Right renal pelvis (tissue), 4 donors: ENCODE measurements around the gene FAM13A. TPM values are rescaled to one million over a fixed set of nuclear protein-coding genes. Genes with fewer than 3 reads are reported as not detected.
"Not testable (repeated sequence)": the region's sequence is repeated elsewhere in the genome, so short reads cannot be mapped to it uniquely, and the experiment has no call there.

Experiments used
- DNase-seq, 4 donors: peaks; one replicate each; pipeline ENCODE4 v3.0.0-alpha.2; 2013; ENCODE audit warnings: low read depth in 4 of 4, low spot score in 3 of 4, missing footprints in 1 of 4
- polyA plus RNA-seq, 4 donors: library from polyadenylated mRNA; unstranded; fragments of 120-200 nt; gene quantifications; one replicate each; pipeline ENCODE4 v1.2.1, GENCODE V29; 2013; ENCODE audit not compliant: insufficient read length in 4 of 4

Gene FAM13A
- polyA plus RNA-seq, 4 donors: 30.8 to 34.0 (median 33.6) TPM

- DNase-seq: no peak
Observed at GRCh38 chr4:88908521-88908920, 148.5 kb downstream of the FAM13A start.

DNA sequence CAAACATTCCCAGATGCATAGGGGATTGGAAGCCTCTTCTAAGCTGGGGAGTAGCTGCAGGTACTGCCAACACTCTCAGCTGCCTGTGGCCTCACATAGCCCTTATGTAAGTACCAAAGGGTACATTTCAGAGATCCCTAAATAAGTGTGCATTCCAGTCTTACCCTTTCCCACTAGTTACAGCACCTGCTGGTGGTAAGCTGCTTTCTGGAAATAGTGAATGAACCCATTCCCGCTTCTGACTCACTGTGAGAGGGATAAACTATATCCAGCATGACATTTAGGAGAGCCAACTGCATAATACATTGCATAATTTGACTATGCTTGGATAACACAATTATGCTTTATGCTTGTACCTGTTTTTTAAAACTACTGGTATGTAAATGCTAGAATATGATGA lies 149.0 kb downstream of the FAM13A start:
- no peak for DNase-seq

DNA sequence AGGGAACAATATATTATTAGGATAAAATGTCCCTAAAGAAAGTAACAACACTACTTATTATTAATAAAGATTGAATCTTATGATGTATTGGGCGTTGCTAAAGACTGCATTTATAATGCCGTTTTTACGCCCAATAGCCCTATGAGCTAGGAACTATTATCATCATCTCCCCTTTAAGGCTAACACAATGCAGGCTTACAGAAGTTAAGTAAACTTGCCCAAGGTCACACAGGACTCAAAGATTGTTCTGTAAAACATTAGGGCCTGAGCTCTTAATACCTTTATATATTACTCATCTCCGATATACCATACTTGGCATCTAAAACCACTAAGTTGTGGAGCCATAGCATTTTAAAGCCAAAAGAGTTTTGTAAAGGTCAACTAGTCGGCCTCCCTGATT lies 149.5 kb downstream of the FAM13A start:
- no peak for DNase-seq

GRCh38 chr4:88904240-88904639 lies 152.7 kb downstream of the FAM13A start:
- not testable (repeated sequence) for DNase-seq

DNA sequence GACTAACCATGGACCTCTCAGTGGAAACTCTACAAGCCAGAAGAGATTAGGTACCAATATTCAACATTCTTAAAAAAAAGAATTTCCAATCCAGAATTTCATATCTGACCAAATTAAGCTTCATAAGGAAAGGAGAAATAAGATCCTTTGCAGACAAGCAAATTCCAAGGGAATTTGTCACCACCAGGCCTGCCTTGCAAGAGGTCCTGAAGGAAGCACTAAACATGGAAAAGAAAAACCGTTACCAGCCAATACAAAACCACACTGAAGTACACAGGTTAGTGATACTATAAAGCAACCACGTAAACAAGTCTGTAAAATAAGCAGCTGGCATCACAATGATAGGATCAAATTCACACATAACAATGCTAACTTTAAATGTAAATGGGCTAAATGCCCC lies 156.6 kb downstream of the FAM13A start:
- DNase-seq: no peak

GRCh38 chr4:88897752-88898151 lies 159.2 kb downstream of the FAM13A start:
- no peak for DNase-seq

GRCh38 chr4:88897180-88897579 lies 159.8 kb downstream of the FAM13A start:
- DNase-seq: no peak

DNA sequence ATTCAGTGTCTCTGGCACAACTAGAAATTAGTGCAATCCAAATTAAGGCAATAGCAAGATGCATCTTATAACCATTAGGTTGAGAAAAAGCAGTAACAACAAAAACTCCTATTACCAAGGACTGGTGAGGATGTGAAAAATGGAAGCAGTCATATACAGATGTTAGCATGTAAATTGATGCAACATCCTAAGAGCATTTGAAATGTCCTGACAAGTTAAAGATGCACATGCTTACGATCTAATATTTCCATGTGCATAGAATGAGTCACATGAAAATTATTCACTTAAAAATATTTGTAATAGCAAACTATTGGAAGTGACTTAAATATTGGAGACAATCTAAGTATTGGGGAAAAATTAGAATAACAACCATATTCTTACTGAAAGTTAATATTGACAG lies 163.0 kb downstream of the FAM13A start:
- DNase-seq: no peak

- no peak for DNase-seq
Observed at GRCh38 chr4:88892646-88893045, 164.3 kb downstream of the FAM13A start.

DNA sequence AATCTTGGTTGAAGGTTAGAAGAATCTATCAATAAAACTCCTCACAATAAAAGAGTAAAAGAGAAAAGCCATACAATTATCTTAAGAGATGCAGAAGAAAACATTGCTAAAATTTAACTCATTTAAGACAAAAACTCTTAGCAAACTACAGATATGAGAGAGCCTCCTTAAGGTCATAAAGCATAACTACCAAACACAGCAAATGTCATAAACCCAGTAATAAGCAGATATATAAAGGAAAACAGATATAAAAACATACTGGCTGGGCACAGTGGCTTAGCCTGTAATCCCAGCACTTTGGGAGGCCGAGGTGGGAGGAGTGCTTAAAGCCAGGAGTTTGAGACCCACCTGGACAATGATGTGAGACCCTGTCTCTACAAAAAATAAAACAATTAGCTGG lies 165.3 kb downstream of the FAM13A start:
- no peak for DNase-seq

- not testable (repeated sequence) for DNase-seq
Observed at GRCh38 chr4:88887409-88887808, 169.6 kb downstream of the FAM13A start.

DNA sequence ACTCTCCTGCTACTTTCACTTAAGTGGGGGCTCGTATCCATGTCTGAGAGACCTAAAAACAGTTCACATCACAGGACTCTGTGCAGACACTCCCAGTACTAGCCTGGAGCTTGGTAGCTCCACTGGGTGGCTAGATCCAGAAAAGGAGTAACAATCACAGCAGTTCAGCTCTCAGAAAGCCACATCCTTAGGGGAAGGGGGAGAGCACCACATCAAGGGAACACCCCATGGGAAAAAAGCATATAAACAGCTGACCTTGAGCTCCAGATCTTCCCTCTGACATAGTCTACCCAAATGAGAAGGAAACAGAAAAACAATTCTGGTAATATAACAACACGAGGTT lies 175.8 kb downstream of the FAM13A start:
- no peak for DNase-seq

- DNase-seq: no peak
Observed at GRCh38 chr4:88880501-88881226, 176.3 kb downstream of the FAM13A start.

DNA sequence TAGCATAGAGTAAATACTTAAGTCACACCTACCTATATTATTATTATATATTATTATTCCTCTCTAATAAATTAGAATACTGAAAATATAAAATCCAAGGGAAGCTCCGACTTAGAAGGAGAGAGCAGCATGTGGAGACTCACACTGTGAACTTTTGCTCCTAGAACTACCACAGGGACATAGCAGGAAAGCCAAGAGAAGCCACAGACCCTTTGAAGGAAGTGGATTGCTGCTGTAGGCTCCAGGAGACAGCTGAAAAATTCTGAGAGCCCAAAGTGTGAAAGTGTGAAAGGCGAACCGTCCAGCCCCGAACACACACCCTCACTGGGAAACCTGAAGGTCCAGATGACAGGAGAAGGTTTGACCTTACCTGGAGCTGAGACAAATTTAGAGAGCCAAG lies 177.0 kb downstream of the FAM13A start:
- DNase-seq: no peak

- no peak for DNase-seq
Observed at GRCh38 chr4:88878642-88879041, 178.3 kb downstream of the FAM13A start.

DNA sequence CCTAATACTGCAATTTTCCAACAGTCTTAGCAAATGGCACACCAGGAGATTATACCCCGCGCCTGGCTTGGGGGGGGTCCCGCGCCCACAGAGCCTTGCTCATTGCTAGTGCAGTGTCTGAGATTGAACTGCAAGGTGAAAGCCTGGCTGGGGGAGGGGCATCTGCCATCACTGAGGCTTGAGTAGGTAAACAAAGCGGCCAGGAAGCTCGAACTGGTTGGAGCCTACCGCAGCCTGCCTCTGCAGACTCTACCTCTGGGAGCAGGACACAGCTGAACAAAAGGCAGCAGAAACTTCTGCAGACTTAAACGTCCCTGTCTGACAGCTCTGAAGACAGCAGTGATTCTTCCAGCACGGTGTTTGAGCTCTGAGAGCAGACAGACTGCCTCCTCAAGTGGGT lies 186.6 kb downstream of the FAM13A start:
- no peak for DNase-seq

GRCh38 chr4:88868510-88868909 lies 188.5 kb downstream of the FAM13A start:
- DNase-seq: no peak

DNA sequence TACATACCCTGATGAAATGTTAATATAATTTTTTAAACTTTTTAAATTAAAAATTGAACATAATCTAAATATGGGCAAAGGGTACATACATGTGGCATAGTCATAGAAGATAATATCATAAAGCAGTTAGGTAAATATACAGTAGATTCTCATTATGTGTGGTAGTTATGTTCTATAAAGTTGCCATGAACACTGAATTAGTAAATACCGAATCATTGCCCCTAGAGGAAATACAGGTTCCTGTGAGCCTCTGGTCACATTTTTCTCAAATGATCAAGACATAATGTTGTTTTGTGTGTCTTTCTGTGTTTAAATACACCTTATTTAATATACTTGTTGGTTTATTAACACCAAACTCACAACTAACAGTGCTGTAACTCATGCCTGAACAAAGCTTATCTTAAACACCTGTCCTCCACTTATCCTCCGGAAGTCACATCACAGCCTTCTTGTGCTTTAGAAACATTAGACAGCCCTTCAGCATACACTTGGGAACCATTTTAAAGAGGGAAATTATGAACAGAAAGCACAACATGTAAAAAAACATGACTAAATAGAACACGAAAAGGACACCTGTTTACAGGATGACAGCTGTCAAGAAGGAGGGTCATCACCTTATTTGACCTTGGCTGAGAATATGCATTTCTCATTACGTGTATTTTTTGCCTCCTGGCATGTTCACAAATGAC lies 190.0 kb downstream of the FAM13A start:
- no peak for DNase-seq

DNA sequence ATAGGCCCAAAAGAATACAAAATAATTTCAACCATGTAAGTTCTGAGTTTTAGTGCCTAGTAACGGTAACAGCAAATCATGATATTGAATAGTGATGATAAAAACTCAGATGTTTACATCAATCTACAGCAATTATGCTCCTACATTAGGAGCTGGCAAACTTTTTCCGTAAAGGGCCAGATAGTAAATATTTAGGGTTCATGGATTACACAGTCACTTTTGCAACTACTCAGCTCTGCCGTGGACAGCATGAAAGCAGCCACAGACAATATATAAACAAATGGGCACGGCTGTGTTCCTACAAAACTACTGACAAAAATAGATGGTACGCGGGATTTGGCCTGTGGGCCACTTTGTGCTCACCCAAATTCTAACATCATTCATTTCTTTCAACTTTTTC lies 191.5 kb downstream of the FAM13A start:
- DNase-seq: no peak

DNA sequence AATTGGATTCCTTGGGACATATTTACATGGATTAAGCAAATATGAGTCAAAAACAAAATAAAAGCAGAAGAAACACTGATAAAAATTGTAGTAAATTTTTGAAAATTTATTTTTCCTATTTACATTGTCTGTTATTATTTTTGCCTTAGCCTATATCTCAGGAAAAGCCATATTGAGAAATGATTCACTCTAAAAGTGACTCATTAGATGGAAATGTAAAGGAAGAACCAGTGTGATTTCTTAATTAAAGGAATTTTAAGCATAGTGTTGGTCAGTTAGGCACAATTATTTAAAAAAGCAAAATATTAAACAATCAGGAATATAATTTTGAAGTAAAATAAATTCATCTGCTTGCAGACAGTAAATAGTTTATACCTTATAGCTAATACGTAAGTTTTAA lies 191.9 kb downstream of the FAM13A start:
- DNase-seq: no peak

DNA sequence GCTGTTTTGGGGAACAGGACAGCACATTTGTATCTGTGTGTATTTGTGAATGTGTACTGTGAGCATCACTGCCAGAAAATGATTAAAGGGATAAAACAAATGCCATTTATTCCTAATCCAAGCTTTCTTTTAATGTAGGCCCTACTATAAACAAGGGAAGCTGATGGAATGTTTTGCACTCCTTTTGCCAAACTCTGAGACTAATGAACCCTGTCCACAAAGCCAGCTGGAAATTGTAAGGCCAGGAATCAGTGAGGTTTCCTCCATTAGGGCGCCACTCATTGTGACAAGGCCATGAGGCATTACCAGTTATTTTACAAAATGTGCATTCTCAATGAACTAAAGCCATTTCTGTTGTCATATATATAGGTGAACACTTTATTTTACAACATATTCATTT lies 196.4 kb downstream of the FAM13A start:
- peak in 3 of 4 donors; percentile 18 to 35 (median 30) for DNase-seq

GRCh38 chr4:88859191-88859812 lies 197.7 kb downstream of the FAM13A start:
- DNase-seq: no peak
